HG03558 (cell line): Measurements from ENCODE around the gene DENND2D.

ENCODE experiments used
- ATAC-seq: cut with Tn5 transposase; IDR thresholded peaks from one replicate; pipeline ENCODE4 v1.9.1; 2021; ENCODE audit warnings: moderate number of reproducible peaks; ENCODE audit not compliant: unreplicated experiment; ENCODE audit errors: extremely low read depth

DENND2D gene

GRCh38 chr1:111183308-111184069 is 17.0 kb downstream of the DENND2D start:
- ATAC-seq: no peak

- no peak for ATAC-seq
These were observed 18.4 kb downstream of the DENND2D start for GRCh38 chr1:111182052-111182451.

GRCh38 chr1:111179968-111180533 is 20.4 kb downstream of the DENND2D start:
- ATAC-seq: no peak

- ATAC-seq: no peak
These were observed 23.8 kb downstream of the DENND2D start for GRCh38 chr1:111176678-111177077.

- ATAC-seq: no peak
These were observed 25.1 kb downstream of the DENND2D start for GRCh38 chr1:111175349-111175748.

GRCh38 chr1:111174070-111174469 is 26.4 kb downstream of the DENND2D start:
- no peak for ATAC-seq

GRCh38 chr1:111172463-111172862 is 28.0 kb downstream of the DENND2D start:
- ATAC-seq: no peak

GRCh38 chr1:111164151-111164550 is 36.3 kb downstream of the DENND2D start:
- ATAC-seq: no peak

GRCh38 chr1:111163363-111163762 is 37.1 kb downstream of the DENND2D start:
- no peak for ATAC-seq

- ATAC-seq: no peak
These were observed 38.0 kb downstream of the DENND2D start for GRCh38 chr1:111162488-111162880.

GRCh38 chr1:111161843-111162487 is 38.5 kb downstream of the DENND2D start:
- no peak for ATAC-seq

GRCh38 chr1:111157431-111157830 is 43.0 kb downstream of the DENND2D start:
- ATAC-seq: no peak

- ATAC-seq: no peak
These were observed 46.1 kb downstream of the DENND2D start for GRCh38 chr1:111154021-111154999.

- no peak for ATAC-seq
These were observed 48.6 kb downstream of the DENND2D start for GRCh38 chr1:111151838-111152237.

- ATAC-seq: no peak
These were observed 52.0 kb downstream of the DENND2D start for GRCh38 chr1:111148376-111148881.

- ATAC-seq: no peak
These were observed 52.5 kb downstream of the DENND2D start for GRCh38 chr1:111147948-111148347.

- ATAC-seq: no peak
These were observed 54.3 kb downstream of the DENND2D start for GRCh38 chr1:111145963-111146768.

- no peak for ATAC-seq
These were observed 54.9 kb downstream of the DENND2D start for GRCh38 chr1:111145542-111145941.

- ATAC-seq: no peak
These were observed 58.0 kb downstream of the DENND2D start for GRCh38 chr1:111142356-111142975.
